CD1c-positive myeloid dendritic cell (primary cell): ENCODE measurements around the gene PPM1L.
"Not testable (repeated sequence)": the region's sequence is repeated elsewhere in the genome, so short reads cannot be mapped to it uniquely, and the experiment has no call there.

Experiments used
- DNase-seq: peaks from one replicate; pipeline ENCODE4 v3.0.0-alpha.2; 2016; ENCODE audit errors: extremely low spot score

PPM1L gene

GRCh38 chr3:160986069-160986468 is 230.0 kb downstream of the PPM1L start:
- DNase-seq, result no peak

GRCh38 chr3:160987982-160988964 is 232.2 kb downstream of the PPM1L start:
- DNase-seq, result no peak

GRCh38 chr3:160990446-160990845 is 234.4 kb downstream of the PPM1L start:
- no peak for DNase-seq

GRCh38 chr3:160992712-160993111 is 236.7 kb downstream of the PPM1L start:
- DNase-seq, result no peak

- DNase-seq, result no peak
These were observed 240.8 kb downstream of the PPM1L start for GRCh38 chr3:160996811-160997210.

- no peak for DNase-seq
These were observed 242.6 kb downstream of the PPM1L start for GRCh38 chr3:160998581-160998980.

GRCh38 chr3:160999274-160999673 is 243.2 kb downstream of the PPM1L start:
- DNase-seq, result no peak

- no peak for DNase-seq
These were observed 252.1 kb downstream of the PPM1L start for GRCh38 chr3:161008086-161008485.

- DNase-seq, result not testable (repeated sequence)
These were observed 254.1 kb downstream of the PPM1L start for GRCh38 chr3:161010151-161010550.

- DNase-seq, result no peak
These were observed 259.1 kb downstream of the PPM1L start for GRCh38 chr3:161014843-161015749.

GRCh38 chr3:161016417-161017313 is 260.6 kb downstream of the PPM1L start:
- no peak for DNase-seq

- DNase-seq, result no peak
These were observed 261.9 kb downstream of the PPM1L start for GRCh38 chr3:161017971-161018370.

- DNase-seq, result peak; percentile 59
These were observed 264.2 kb downstream of the PPM1L start for GRCh38 chr3:161020256-161020655.

GRCh38 chr3:161025911-161026310 is 269.9 kb downstream of the PPM1L start:
- peak; percentile 34 for DNase-seq

GRCh38 chr3:161026612-161027510 is 270.8 kb downstream of the PPM1L start:
- DNase-seq, result no peak

- no peak for DNase-seq
These were observed 272.6 kb downstream of the PPM1L start for GRCh38 chr3:161028555-161029153.

GRCh38 chr3:161031134-161031533 is 275.1 kb downstream of the PPM1L start:
- DNase-seq, result no peak

- DNase-seq, result peak; percentile 68
These were observed 279.0 kb downstream of the PPM1L start for GRCh38 chr3:161034913-161035550.

GRCh38 chr3:161035711-161036110 is 279.7 kb downstream of the PPM1L start:
- peak; percentile 91 for DNase-seq
